Inflammatory macrophage treated with lipopolysaccharide for 1 hour (primary cell): ENCODE data around the gene AARSD1.
"Not testable (repeated sequence)": the region's sequence is repeated elsewhere in the genome, so short reads cannot be mapped to it uniquely, and the experiment has no call there.

Experiments used
- DNase-seq, 2 donors: peaks; one replicate each; pipeline ENCODE4 v3.0.0-alpha.2; 2020 to 2022

The AARSD1 gene

GRCh38 chr17:42920106-42920900, 44.0 kb downstream of the AARSD1 start:
- no peak for DNase-seq

DNA sequence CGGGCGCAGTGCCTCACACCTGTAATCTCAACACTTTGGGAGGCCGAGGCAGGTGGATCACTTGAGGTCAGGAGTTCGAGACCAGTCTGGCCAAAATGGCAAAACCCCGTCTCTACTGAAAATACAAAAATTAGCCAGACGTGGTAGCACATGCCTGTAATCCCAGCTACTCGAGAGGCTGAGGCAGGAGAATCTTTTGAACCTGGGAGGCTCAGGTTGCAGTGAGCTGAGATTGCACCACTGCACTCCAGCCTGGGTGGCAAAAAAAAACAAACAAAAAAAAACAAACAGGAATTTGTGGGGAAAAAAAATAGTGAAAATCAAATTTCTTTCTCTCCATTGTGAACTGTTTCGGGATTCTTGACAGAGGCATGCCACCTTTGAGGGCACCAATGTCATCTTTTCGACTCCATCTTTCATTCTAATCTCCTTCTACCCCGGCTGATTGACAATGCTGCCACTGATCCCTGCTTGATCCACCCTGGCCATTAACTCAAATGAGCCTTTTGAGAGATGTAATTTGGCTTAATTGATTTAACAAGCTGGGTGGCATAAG, 44.7 kb downstream of the AARSD1 start:
- not testable (repeated sequence) for DNase-seq

- DNase-seq, result no peak
Measured at GRCh38 chr17:42918902-42919521, 45.2 kb downstream of the AARSD1 start.

DNA sequence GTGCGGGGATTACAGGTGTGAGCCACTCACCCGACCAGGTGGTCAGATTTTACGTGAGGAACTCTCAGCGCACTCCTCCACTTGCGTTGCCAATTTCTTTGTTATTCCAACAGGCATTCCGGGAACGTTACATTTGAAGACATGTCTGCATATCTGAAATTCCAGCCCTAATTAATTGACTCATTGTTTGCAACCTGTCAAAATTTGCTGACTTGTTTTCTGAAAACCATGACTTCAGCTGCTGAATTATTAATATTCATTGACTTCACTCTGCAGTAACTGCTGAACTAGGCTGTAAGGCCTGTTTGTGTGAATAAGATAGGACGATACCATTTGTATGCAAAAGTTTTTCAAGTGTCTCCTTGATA, 47.0 kb downstream of the AARSD1 start:
- no peak for DNase-seq

- not testable (repeated sequence) for DNase-seq
Measured at GRCh38 chr17:42916388-42917235, 47.6 kb downstream of the AARSD1 start.

DNA sequence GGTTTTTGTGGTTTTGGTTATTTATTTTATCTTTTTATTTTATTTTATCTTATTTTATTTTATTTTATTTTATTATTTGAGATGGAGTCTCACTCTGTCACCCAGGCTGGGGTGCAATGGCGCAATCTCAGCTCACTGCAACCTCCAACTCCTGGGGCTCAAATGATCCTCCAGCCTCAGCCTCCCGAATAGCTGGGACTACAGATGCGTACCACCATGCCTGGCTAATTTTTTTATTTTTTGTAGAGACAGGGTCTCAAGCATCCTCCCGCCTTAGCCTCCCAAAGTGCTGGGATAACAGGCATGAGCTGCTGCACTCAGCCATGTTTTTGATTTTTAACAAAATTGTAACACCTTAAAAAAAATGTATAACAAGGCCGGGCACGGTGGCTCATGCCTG, 49.0 kb downstream of the AARSD1 start:
- DNase-seq, result not testable (repeated sequence)

DNA sequence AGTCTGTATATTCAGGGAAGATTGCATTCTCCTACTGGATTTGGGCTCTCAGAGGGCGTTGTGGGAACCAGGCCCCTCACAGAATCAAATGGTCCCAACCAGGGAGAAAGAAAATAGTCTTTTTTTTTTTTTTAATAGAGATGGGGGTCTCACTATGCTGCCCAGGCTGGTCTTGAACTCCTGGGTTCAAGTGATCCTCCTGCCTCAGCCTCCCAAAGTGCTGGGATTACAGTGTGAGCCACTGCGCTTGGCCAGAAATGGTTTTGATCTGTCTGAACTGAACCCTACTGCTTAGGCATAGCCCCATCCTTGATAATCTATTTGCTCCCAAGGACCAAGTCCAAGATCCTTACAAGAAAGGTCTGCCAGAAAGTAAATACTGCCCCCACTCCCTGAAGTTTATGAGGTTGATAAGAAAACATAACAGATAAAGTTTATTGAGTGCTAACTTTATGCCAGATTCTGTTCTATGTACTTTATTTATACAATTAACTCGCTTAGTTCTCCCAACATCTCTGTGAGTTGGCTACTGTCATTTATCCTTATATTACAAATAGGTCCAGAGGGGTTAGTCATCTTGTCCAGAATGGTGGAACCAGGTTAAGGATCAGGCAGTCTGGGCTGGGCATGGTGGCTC, 50.2 kb downstream of the AARSD1 start:
- no peak for DNase-seq

DNA sequence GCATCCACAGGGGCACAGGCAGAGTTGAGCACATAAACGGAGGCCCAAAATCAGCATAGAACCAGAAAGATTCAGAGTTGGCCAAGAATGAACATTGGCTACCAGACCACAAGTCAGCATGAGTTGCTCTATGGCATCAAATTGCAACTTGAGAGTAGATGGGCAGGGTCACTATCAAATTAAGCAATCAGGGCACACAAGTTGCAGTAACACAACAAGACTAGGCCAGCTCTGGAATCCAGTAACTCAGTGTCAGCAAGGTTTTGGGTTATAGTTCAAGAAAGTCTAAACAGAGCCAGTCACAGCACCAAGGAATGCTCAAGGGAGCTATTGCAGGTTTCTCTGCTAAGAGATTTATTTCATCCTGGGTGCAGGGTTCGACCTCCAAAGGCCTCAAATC, 50.7 kb downstream of the AARSD1 start:
- no peak for DNase-seq

GRCh38 chr17:42908872-42909700, 55.2 kb downstream of the AARSD1 start:
- DNase-seq, result no peak

DNA sequence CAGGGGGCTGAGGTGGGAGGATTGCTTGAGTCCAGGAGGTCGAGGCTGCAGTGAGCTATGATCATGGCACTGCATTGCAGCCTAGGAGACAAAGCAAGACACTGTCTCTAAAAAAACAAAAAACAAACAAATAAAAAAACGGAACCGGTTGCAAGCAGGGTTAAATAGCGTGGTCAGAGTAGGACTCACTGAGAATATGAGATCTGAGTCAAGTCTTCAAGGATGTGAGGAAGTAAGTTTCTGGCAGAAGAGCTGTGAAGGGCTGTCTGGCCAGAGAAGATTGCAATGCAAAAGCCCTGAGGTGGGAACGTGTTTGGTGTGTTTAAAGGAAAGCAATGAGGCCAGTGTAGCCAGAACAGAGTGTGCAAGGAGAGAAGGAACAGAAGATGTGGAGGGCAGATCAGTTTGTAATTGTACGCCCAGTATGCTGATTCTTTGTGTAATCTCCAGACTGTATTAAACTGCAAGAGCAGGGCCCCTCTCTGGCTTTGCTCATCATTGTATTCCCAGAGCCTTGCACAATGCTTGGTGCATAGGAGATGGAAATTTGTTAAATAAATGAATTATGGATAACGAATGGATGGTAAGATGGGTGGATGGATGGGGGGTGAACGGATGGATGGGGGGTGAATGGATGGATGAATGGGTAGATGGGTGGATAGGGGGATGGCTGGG, 57.3 kb downstream of the AARSD1 start:
- DNase-seq, result no peak

GRCh38 chr17:42904110-42904469, 60.2 kb downstream of the AARSD1 start:
- DNase-seq, result no peak

- DNase-seq, result peak in 1 of 2 donors; percentile 58
Measured at GRCh38 chr17:42901535-42902229, 62.6 kb downstream of the AARSD1 start.
